K562 (cell line): ENCODE data around the gene PLBD1. TPM values are rescaled to one million over a fixed set of nuclear protein-coding genes. Genes with fewer than 3 reads are reported as not detected.

Source experiments
- ATAC-seq: fragments of 200-7000 bp; cut with Tn5 transposase; 3 replicates; pipeline ENCODE4 v1.9.1; 2020; ENCODE audit warnings: moderate library complexity
- BruUV-seq: library from RNA; stranded (reverse); fragments of 400-500 nt; replicated peaks from 2 replicates; lab custom pipeline; 2021; lab: Mats Ljungman, UMichigan
- CTCF ChIA-PET: fragments of 300-600 bp; formaldehyde crosslinking; extraction: SDS; loops from one replicate; lab custom pipeline; 2021; ENCODE audit warnings: low intra/inter-chr PET ratio; lab: Yijun Ruan, JAX
- POLR2A ChIA-PET: fragments of 300-600, 350-650 bp; sonication (Branson Sonifier 250); formaldehyde crosslinking; extraction: SDS; loops from one replicate; lab custom pipeline; 2021; ENCODE audit warnings: antibody characterized with exemption, inconsistent platforms; lab: Yijun Ruan, JAX
- DNase-seq, 4 experiments: peaks; one replicate each; pipeline versions ENCODE4 v3.0.0 to v3.0.0-alpha.2; 2011 to 2018; ENCODE audit warnings: low spot score in 3 of 4, mixed read lengths in 3 of 4; ENCODE audit errors: extremely low read depth in 1 of 4
- FAIRE-seq: peaks from 2 replicates; lab custom pipeline; 2011; peaks lifted over from hg19 to GRCh38; lab: Jason Lieb, UNC
- H2AFZ ChIP-seq: 2 replicates; pipeline ENCODE4 v1.6.0; 2011; ENCODE audit warnings: low read depth, low read length, control low read depth, inconsistent platforms
- H3K27ac ChIP-seq: fragments of 200-600 bp; 3 replicates; pipeline ENCODE4 v1.8.0; 2011; ENCODE audit warnings: low read depth, mild to moderate bottlenecking, control low read depth, inconsistent platforms, low read length, moderate library complexity, mixed read lengths; ENCODE audit errors: extremely low read depth
- H3K27me3 ChIP-seq, 2 experiments: fragments of 300-600 bp in 1 of 2; 2 replicates in 1 of 2; 3 replicates in 1 of 2; pipeline versions ENCODE4 v1.6.0 to v1.8.0; 2011; ENCODE audit warnings: inconsistent platforms in 2 of 2, low read length in 2 of 2, mild to moderate bottlenecking in 1 of 2, mixed read lengths in 1 of 2, moderate library complexity in 1 of 2; ENCODE audit not compliant: control insufficient read depth in 2 of 2, insufficient read depth in 2 of 2
- H3K36me3 ChIP-seq: fragments of 300-600 bp; 3 replicates; pipeline ENCODE4 v1.8.0; 2011; ENCODE audit warnings: mild to moderate bottlenecking, low read length, inconsistent platforms; ENCODE audit not compliant: control insufficient read depth, insufficient read depth
- H3K4me1 ChIP-seq, 2 experiments: fragments of 200-600 bp in 1 of 2; replicated peaks in 1 of 2; 2 replicates in 1 of 2; 3 replicates in 1 of 2; pipeline versions ENCODE4 v1.5.1 to v1.8.0; 2011; ENCODE audit warnings: inconsistent platforms in 2 of 2, low read length in 2 of 2, mild to moderate bottlenecking in 1 of 2, mixed read lengths in 1 of 2, moderate library complexity in 1 of 2; ENCODE audit not compliant: control insufficient read depth in 2 of 2, insufficient read depth in 2 of 2
- H3K4me2 ChIP-seq: 2 replicates; pipeline ENCODE4 v1.6.1; 2011; ENCODE audit warnings: low read length, control low read depth, inconsistent platforms, mixed read lengths; ENCODE audit not compliant: insufficient read depth
- H3K4me3 ChIP-seq: fragments of 200-600 bp; sonication (generic), shearing (Covaris generic); 2 replicates; pipeline ENCODE4 v1.5.1; 2016; ENCODE audit warnings: control low read depth, inconsistent platforms
- H3K79me2 ChIP-seq: fragments of 200-600 bp; 3 replicates; pipeline ENCODE4 v1.8.0; 2011; ENCODE audit warnings: low read length, inconsistent platforms; ENCODE audit not compliant: control insufficient read depth, insufficient read depth
- H3K9ac ChIP-seq, 2 experiments: 2 replicates each; pipeline versions ENCODE4 v1.6.0 to v1.6.1; 2011; ENCODE audit warnings: low read depth in 2 of 2, low read length in 2 of 2, control low read depth in 1 of 2, inconsistent platforms in 1 of 2, mild to moderate bottlenecking in 1 of 2, mixed read lengths in 1 of 2; ENCODE audit not compliant: insufficient read depth in 1 of 2
- H3K9me1 ChIP-seq: one replicate; pipeline ENCODE4 v1.6.0; 2011; ENCODE audit warnings: inconsistent platforms, mild to moderate bottlenecking, low read length, moderate library complexity; ENCODE audit not compliant: control insufficient read depth, insufficient read depth
- H3K9me3 ChIP-seq: replicated peaks from 2 replicates; pipeline ENCODE4 v1.5.1; 2011; ENCODE audit warnings: low read depth, low read length, inconsistent platforms; ENCODE audit not compliant: control insufficient read depth, insufficient read depth
- H4K20me1 ChIP-seq: replicated peaks from 2 replicates; pipeline ENCODE4 v1.6.1; 2011; ENCODE audit warnings: low read length, inconsistent platforms, mixed read lengths; ENCODE audit not compliant: control insufficient read depth, insufficient read depth
- BRD9 ChIP-seq: fragments of 450-650 bp; IDR thresholded peaks from 2 replicates; pipeline ENCODE4 v1.6.1; 2018; ENCODE audit warnings: low read depth; ENCODE audit not compliant: partially characterized antibody
- C11orf30 ChIP-seq: fragments of 450-650 bp; IDR thresholded peaks from 2 replicates; pipeline ENCODE4 v1.6.1; 2016; ENCODE audit warnings: low read depth, mild to moderate bottlenecking
- CBX3 ChIP-seq, 2 experiments: IDR thresholded peaks; 1 replicate in 1 of 2; 2 replicates in 1 of 2; pipeline ENCODE4 v1.6.1; 2012; ENCODE audit warnings: inconsistent platforms in 2 of 2, low read length in 2 of 2, borderline replicate concordance in 1 of 2, control low read depth in 1 of 2
- ETV1 ChIP-seq: fragments of 450-650 bp; conservative IDR thresholded peaks from 2 replicates; pipeline ENCODE4 v1.6.1; 2016; ENCODE audit warnings: missing genetic modification characterization, control low read depth, low read depth, missing compliant biosample characterization
- MAFF ChIP-seq: IDR thresholded peaks from 2 replicates; pipeline ENCODE4 v1.6.1; 2012; ENCODE audit warnings: low read length, improper control_type of control experiment
- MAFG ChIP-seq: fragments of 450-650 bp; conservative IDR thresholded peaks from 2 replicates; pipeline ENCODE4 v1.6.1; 2016; ENCODE audit warnings: missing genetic modification characterization, missing compliant biosample characterization
- NELFE ChIP-seq: IDR thresholded peaks from 2 replicates; pipeline ENCODE4 v1.6.1; 2011; ENCODE audit warnings: mild to moderate bottlenecking; ENCODE audit not compliant: insufficient read depth, insufficient read length
- THAP7 ChIP-seq: fragments of 250-450 bp; sonication (Bioruptor Pico); IDR thresholded peaks from 2 replicates; pipeline ENCODE4 v1.5.0; 2021
- XRCC3 ChIP-seq: fragments of 450-650 bp; IDR thresholded peaks from 2 replicates; pipeline ENCODE4 v1.6.1; 2017; ENCODE audit warnings: mild to moderate bottlenecking, moderate library complexity
- ZBTB34 ChIP-seq: fragments of 250-450 bp; sonication (Bioruptor Pico); IDR thresholded peaks from 2 replicates; pipeline ENCODE4 v1.8.0; 2021; ENCODE audit warnings: mild to moderate bottlenecking, moderate library complexity
- ZNF197 ChIP-seq: fragments of 200-800 bp; sonication (Bioruptor generic); IDR thresholded peaks from 2 replicates; pipeline ENCODE4 v1.6.1; 2016; ENCODE audit warnings: low read depth, missing genetic modification characterization, missing compliant biosample characterization
- ZNF316 ChIP-seq: fragments of 450-650 bp; IDR thresholded peaks from 2 replicates; pipeline ENCODE4 v1.6.1; 2016
- ZNF518B ChIP-seq: fragments of 250-450 bp; sonication (Bioruptor Pico); IDR thresholded peaks from 2 replicates; pipeline ENCODE4 v1.5.0; 2021; ENCODE audit warnings: mild to moderate bottlenecking, moderate library complexity
- ZNF740 ChIP-seq, 3 experiments: fragments of 200-800 bp in 1 of 3; sonication (Bioruptor generic) in 1 of 3; sonication (generic) in 1 of 3; formaldehyde crosslinking in 1 of 3; IDR thresholded peaks; 2 replicates each; pipeline versions ENCODE4 v1.6.1 to v1.8.0; 2016 to 2022; ENCODE audit warnings: mild to moderate bottlenecking in 2 of 3, missing compliant biosample characterization in 2 of 3, missing genetic modification characterization in 2 of 3, missing genetic modification reagents in 1 of 3
- in situ Hi-C: fragments of 300-500 bp; cut with MboI; formaldehyde crosslinking; loops from 4 replicates; pipeline ENCODE4 v1.15.0; 2018; ENCODE audit warnings: inconsistent platforms, mixed read lengths
- intact Hi-C: fragments of 100-400 bp; cut with micrococcal nuclease; formaldehyde crosslinking; loops from 2 replicates; pipeline ENCODE4 v1.14.2; 2022
- polyA plus RNA-seq, 8 experiments: library from polyadenylated mRNA; depleted of rRNA in 4 of 8; stranded (reverse) in 5 of 8; unstranded in 3 of 8; fragments of >200 nt; fragmentation: Nextera tagmentation in 2 of 8; fragmentation: Illumina TruSeq in 1 of 8; extraction: Ambion mirVana in 2 of 8; extraction: Trizol in 1 of 8; gene quantifications; 2 replicates each; pipeline versions ENCODE4 v1.2.1 to v1.2.3, GENCODE V29; 2011 to 2014; ENCODE audit warnings: inconsistent platforms in 1 of 8, missing spikeins in 1 of 8
- total RNA-seq, 7 experiments: library from RNA; depleted of rRNA in 6 of 7; stranded (reverse); fragments of >200 nt in 6 of 7; fragmentation: Illumina TruSeq in 2 of 7; extraction: Trizol in 2 of 7; gene quantifications; 2 replicates each; pipeline versions ENCODE4 v1.2.1 to v1.2.3, GENCODE V29; 2011 to 2021; ENCODE audit warnings: low replicate concordance in 1 of 7

Gene PLBD1
- total and polyA plus RNA-seq, 9 of the 15 experiments (the other 6 are each of a cell fraction or from before 2014, with no cell fraction given), result 7.1 to 37.0 (median 20.6) TPM

- TF ChIP-seq ZNF518B (no peak), XRCC3 (no peak)
- TF ChIP-seq, all 486 proteins: peak for 0
Measured at GRCh38 chr12:14482361-14482760, 85.3 kb downstream of the PLBD1 start (continued).

- POLR2A ChIA-PET, result no interaction called here
- BruUV-seq, result no TSS peak
- no peak for FAIRE-seq
Measured at GRCh38 chr12:14481201-14481600, 86.5 kb downstream of the PLBD1 start.

More at GRCh38 chr12:14481201-14481600, 86.5 kb downstream of the PLBD1 start:
- TF ChIP-seq THAP7 (CRISPR knock-in tag), result no peak
- TF ChIP-seq NELFE, result no peak
- no peak for TF ChIP-seq ZNF197 (CRISPR knock-in tag)
- TF ChIP-seq MAFF, result peak; percentile 16; the same call in 1 of the 2 replicates
- peak; percentile 78 for TF ChIP-seq ZNF316
- no peak for TF ChIP-seq CBX3 (IDR thresholded peaks at IDR 0.05; ENCODE audit: borderline replicate concordance in 1 of 2, low read length in 2 of 2)
- TF ChIP-seq BRD9, result no peak
- no peak for TF ChIP-seq ETV1
- no peak for TF ChIP-seq ZNF740 (CRISPR knock-in tag; IDR thresholded peaks at IDR 0.05)
- TF ChIP-seq ZNF740 (tag; IDR thresholded peaks at IDR 0.05), result no peak
- peak; percentile 63 for TF ChIP-seq C11orf30
- TF ChIP-seq ZBTB34 (CRISPR knock-in tag), result no peak
- peak; percentile 33; the same call in 1 of the 2 replicates for TF ChIP-seq MAFG (tag)
- CTCF ChIA-PET, result no interaction called here
- in situ Hi-C loops (no loop called here), intact Hi-C loops (no loop called here)
- Histone ChIP-seq H2AFZ (no peak overlapping the region), H3K9me3 (no peaks in the 10 kb centered on the region), H3K36me3 (peaks cover 45% of the 10 kb centered on the region), H3K9me1 (no peaks in the 10 kb centered on the region), H3K27me3 (no peaks in the 10 kb centered on the region), H4K20me1 (no peaks in the 10 kb centered on the region), H3K4me1 (no peaks in the 10 kb centered on the region), H3K4me3 (no peak overlapping the region), H3K27ac (no peak overlapping the region), H3K9ac (no peak overlapping the region), H3K79me2 (no peaks in the 10 kb centered on the region), H3K4me2 (no peak overlapping the region)
- DNase-seq (no peak), ATAC-seq (no peak)
